ENCODE measurements around the gene COL1A1. TPM values are rescaled to one million over a fixed set of nuclear protein-coding genes. Genes with fewer than 3 reads are reported as not detected.

Gene COL1A1
- total RNA-seq, 6 experiments from 2014 or later = 4,948 to 7,804 (median 5,240) TPM

DNA sequence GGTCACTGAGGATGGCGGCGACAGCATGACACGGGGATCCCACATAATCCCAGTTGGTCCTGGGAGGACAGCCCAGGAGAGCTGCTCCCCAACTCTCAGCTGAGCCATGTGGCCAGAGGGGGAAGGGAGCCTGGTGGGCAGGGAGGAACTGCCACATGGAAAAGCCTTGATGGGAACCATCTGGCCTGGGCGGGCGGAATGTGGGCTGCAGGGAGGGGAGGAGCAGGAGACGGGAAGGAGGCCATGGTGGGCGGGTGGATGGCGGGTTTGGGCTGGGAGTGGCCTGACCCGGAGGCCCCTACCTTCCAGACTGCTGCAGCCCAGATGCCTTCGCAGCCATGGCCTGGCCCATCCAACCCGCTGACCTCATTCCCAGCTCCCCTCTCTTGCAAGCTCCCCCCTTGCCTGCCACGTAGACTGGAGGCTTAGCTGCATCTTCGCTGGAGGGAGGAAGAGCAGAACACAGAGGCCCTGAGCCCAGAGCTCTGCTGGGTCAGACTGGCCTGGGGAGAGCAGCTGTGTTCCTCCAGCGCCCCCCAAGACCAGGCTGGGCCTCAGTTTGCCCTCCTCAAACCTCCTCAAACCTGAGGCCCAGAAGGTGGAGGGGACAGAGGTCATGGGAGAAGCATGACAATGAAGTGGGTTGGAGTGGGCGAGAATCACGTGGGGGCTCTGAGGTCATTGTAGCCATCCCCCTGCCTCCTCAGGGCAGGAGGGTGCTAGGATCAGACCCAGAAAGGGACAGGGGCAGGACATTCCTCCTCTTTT is 8.2 kb upstream of the COL1A1 start:
- TF ChIP-seq CTCF (IDR thresholded peaks at IDR 0.05) = no peak
- peaks cover 99% of the 10 kb centered on the region for H3K4me1 Mint-ChIP-seq (ENCODE audit: low read depth)
- H3K9me3 Mint-ChIP-seq = no peaks in the 10 kb centered on the region
- no peaks in the 10 kb centered on the region for H3K36me3 Mint-ChIP-seq (ENCODE audit: low read depth)
- peak; percentile 99 for DNase-seq
- H3K27ac Mint-ChIP-seq = peak overlapping the region; percentile 100
- peak overlapping the region; percentile 87 for H3K4me3 Mint-ChIP-seq
- peaks cover 4% of the 10 kb centered on the region for H3K27me3 Mint-ChIP-seq (ENCODE audit: insufficient read depth)

DNA sequence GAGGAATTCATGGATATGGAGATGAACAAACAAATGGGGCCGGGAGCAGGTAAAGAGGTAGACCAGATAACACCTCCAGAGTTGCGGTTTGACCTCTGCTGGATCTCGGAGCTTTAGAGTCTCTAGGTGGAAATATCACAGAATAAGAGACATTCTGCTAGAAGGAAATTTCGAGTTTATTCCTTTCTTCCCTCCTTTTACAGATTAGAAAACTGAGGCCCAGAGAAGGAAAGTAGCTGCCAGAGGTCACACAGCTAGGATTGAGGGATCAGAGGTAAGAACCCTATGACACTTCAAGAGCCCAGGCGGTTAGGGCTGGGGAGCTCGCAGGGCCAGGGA is 7.7 kb upstream of the COL1A1 start:
- Mint-ChIP-seq H3K9me3 (no peaks in the 10 kb centered on the region), H3K27ac (peak overlapping the region; percentile 100), H3K27me3 (ENCODE audit: insufficient read depth) (peaks cover 4% of the 10 kb centered on the region), H3K4me1 (ENCODE audit: low read depth) (peaks cover 99% of the 10 kb centered on the region), H3K36me3 (ENCODE audit: low read depth) (no peaks in the 10 kb centered on the region), H3K4me3 (peak overlapping the region; percentile 46; the same call in 1 of the 2 replicates)
- no peak for TF ChIP-seq CTCF (IDR thresholded peaks at IDR 0.05)
- no peak for DNase-seq

- peak overlapping the region; percentile 100 for H3K27ac Mint-ChIP-seq
- TF ChIP-seq CTCF (IDR thresholded peaks at IDR 0.05) = no peak
- H3K9me3 Mint-ChIP-seq = no peaks in the 10 kb centered on the region
- peaks cover 100% of the 10 kb centered on the region for H3K4me1 Mint-ChIP-seq (ENCODE audit: low read depth)
- no peaks in the 10 kb centered on the region for H3K36me3 Mint-ChIP-seq (ENCODE audit: low read depth)
- peaks cover 4% of the 10 kb centered on the region for H3K27me3 Mint-ChIP-seq (ENCODE audit: insufficient read depth)
- peak overlapping the region; percentile 46 for H3K4me3 Mint-ChIP-seq
- DNase-seq = no peak
Observed at GRCh38 chr17:50208611-50209061, 7.2 kb upstream of the COL1A1 start.

GRCh38 chr17:50207792-50208567 is 6.5 kb upstream of the COL1A1 start:
- peaks cover 4% of the 10 kb centered on the region for H3K27me3 Mint-ChIP-seq (ENCODE audit: insufficient read depth)
- H3K4me1 Mint-ChIP-seq (ENCODE audit: low read depth) = peaks cover 100% of the 10 kb centered on the region

GRCh38 chr17:50207315-50207714 is 5.9 kb upstream of the COL1A1 start:
- H3K4me3 Mint-ChIP-seq = peak overlapping the region; percentile 82
- no peaks in the 10 kb centered on the region for H3K9me3 Mint-ChIP-seq
- H3K4me1 Mint-ChIP-seq (ENCODE audit: low read depth) = peaks cover 100% of the 10 kb centered on the region
- H3K27me3 Mint-ChIP-seq (ENCODE audit: insufficient read depth) = peaks cover 4% of the 10 kb centered on the region
- DNase-seq = no peak
- H3K27ac Mint-ChIP-seq = peak overlapping the region; percentile 100
- H3K36me3 Mint-ChIP-seq (ENCODE audit: low read depth) = no peaks in the 10 kb centered on the region
- no peak for TF ChIP-seq CTCF (IDR thresholded peaks at IDR 0.05)

More at GRCh38 chr17:50207792-50208567, 6.5 kb upstream of the COL1A1 start:
- no peak for DNase-seq
- Mint-ChIP-seq H3K27ac (peak overlapping the region; percentile 100), H3K36me3 (ENCODE audit: low read depth) (no peaks in the 10 kb centered on the region), H3K9me3 (no peaks in the 10 kb centered on the region), H3K4me3 (no peak overlapping the region)
- no peak for TF ChIP-seq CTCF (IDR thresholded peaks at IDR 0.05)
